ENCODE data around the gene SEBOX. TPM values are rescaled to one million over a fixed set of nuclear protein-coding genes. Genes with fewer than 3 reads are reported as not detected.

The SEBOX gene
- polyA plus RNA-seq (2013, experiment 1 of 2; ENCODE audit: insufficient read length): not detected
- not detected for polyA plus RNA-seq (2013, experiment 2 of 2; ENCODE audit: insufficient read length)

- no peak for DNase-seq
These were observed at the start of gene SEBOX for GRCh38 chr17:28364665-28365363. TSS of gene SEBOX (minus strand) at chr17:28365199. CDS start at chr17:28365151, 48 bp downstream.

GRCh38 chr17:28413804-28414203 is 48.8 kb upstream of the SEBOX start:
- no peak for DNase-seq

GRCh38 chr17:28412099-28412498 is 47.1 kb upstream of the SEBOX start:
- no peak for DNase-seq

- DNase-seq: no peak
These were observed 42.9 kb upstream of the SEBOX start for GRCh38 chr17:28407974-28408306.

- DNase-seq: no peak
These were observed 42.4 kb upstream of the SEBOX start for GRCh38 chr17:28407130-28407973.

- no peak for DNase-seq
These were observed 41.4 kb upstream of the SEBOX start for GRCh38 chr17:28406473-28406814.

- no peak for DNase-seq
These were observed 40.9 kb upstream of the SEBOX start, which contains the start of gene SLC46A1 for GRCh38 chr17:28405632-28406472. TSS of gene SLC46A1 (minus strand) at chr17:28406212. CDS start at chr17:28406114, 98 bp downstream.

- DNase-seq: no peak
These were observed 40.0 kb upstream of the SEBOX start for GRCh38 chr17:28404812-28405570.

- DNase-seq: no peak
These were observed 39.4 kb upstream of the SEBOX start for GRCh38 chr17:28404461-28404811.

GRCh38 chr17:28404007-28404406 is 39.0 kb upstream of the SEBOX start:
- no peak for DNase-seq

GRCh38 chr17:28402844-28403243 is 37.8 kb upstream of the SEBOX start:
- DNase-seq: no peak

GRCh38 chr17:28402224-28402630 is 37.2 kb upstream of the SEBOX start:
- no peak for DNase-seq

- DNase-seq: no peak
These were observed 34.8 kb upstream of the SEBOX start for GRCh38 chr17:28399808-28400207.

- no peak for DNase-seq
These were observed 33.4 kb upstream of the SEBOX start for GRCh38 chr17:28398280-28398981.

- DNase-seq: no peak
These were observed 32.8 kb upstream of the SEBOX start for GRCh38 chr17:28397687-28398279.

GRCh38 chr17:28397275-28397674 is 32.3 kb upstream of the SEBOX start:
- DNase-seq: no peak

GRCh38 chr17:28396635-28397239 is 31.7 kb upstream of the SEBOX start:
- DNase-seq: no peak

GRCh38 chr17:28395968-28396367 is 31.0 kb upstream of the SEBOX start:
- no peak for DNase-seq

- no peak for DNase-seq
These were observed 30.4 kb upstream of the SEBOX start for GRCh38 chr17:28395426-28395825.

- peak; percentile 15 for DNase-seq
These were observed 29.5 kb upstream of the SEBOX start for GRCh38 chr17:28394337-28395116.

Data from fibroblast of skin of abdomen (primary cell).